GM12878 (cell line): ENCODE measurements around the gene FCRL6. TPM values are rescaled to one million over a fixed set of nuclear protein-coding genes. Genes with fewer than 3 reads are reported as not detected.

Experiments
- BCL11A ChIP-seq: IDR thresholded peaks from 2 replicates; pipeline ENCODE4 v1.6.1; 2011; ENCODE audit warnings: low read depth, low read length
- BRCA1 ChIP-seq: IDR thresholded peaks from 2 replicates; pipeline ENCODE4 v1.6.1; 2011; ENCODE audit warnings: low read depth, low read length, improper control_type of control experiment
- CBFB ChIP-seq: IDR thresholded peaks from 2 replicates; pipeline ENCODE4 v1.6.1; 2016; ENCODE audit warnings: antibody characterized with exemption, low read depth
- JUNB ChIP-seq: IDR thresholded peaks from 2 replicates; pipeline ENCODE4 v1.6.1; 2016; ENCODE audit warnings: antibody characterized with exemption, mild to moderate bottlenecking
- MTA2 ChIP-seq: fragments of 450-650 bp; IDR thresholded peaks from 2 replicates; pipeline ENCODE4 v1.6.1; 2016; ENCODE audit warnings: low read depth, mild to moderate bottlenecking, moderate library complexity
- MYB ChIP-seq: fragments of 150-350 bp; IDR thresholded peaks from 2 replicates; pipeline ENCODE4 v1.6.1; 2014; ENCODE audit warnings: mild to moderate bottlenecking, low read depth, low read length, borderline replicate concordance
- MYC ChIP-seq: IDR thresholded peaks from 2 replicates; pipeline ENCODE4 v1.6.1; 2011; ENCODE audit warnings: mild to moderate bottlenecking, low read length, moderate library complexity, inconsistent platforms; ENCODE audit not compliant: insufficient read depth, insufficient replicate concordance, insufficient read length, severe bottlenecking
- NFIC ChIP-seq: IDR thresholded peaks from 2 replicates; pipeline ENCODE4 v1.6.1; 2012; ENCODE audit warnings: low read depth, mild to moderate bottlenecking, inconsistent platforms, low read length, moderate library complexity
- NFXL1 ChIP-seq: fragments of 450-650 bp; IDR thresholded peaks from 2 replicates; pipeline ENCODE4 v1.6.1; 2017; ENCODE audit warnings: antibody characterized with exemption, mild to moderate bottlenecking, borderline replicate concordance
- PAX5 ChIP-seq: IDR thresholded peaks from 2 replicates; pipeline ENCODE4 v1.6.1; 2011; ENCODE audit warnings: low read depth, low read length, borderline replicate concordance
- RCOR1 ChIP-seq: conservative IDR thresholded peaks from 2 replicates; pipeline ENCODE4 v1.6.1; 2012; ENCODE audit warnings: low read depth, low read length, improper control_type of control experiment
- SIN3A ChIP-seq: IDR thresholded peaks from 2 replicates; pipeline ENCODE4 v1.6.1; 2012; ENCODE audit warnings: low read depth, low read length, improper control_type of control experiment
- SPI1 ChIP-seq: IDR thresholded peaks from 2 replicates; pipeline ENCODE4 v1.6.1; 2011; ENCODE audit warnings: low read depth, mild to moderate bottlenecking, low read length, moderate library complexity, borderline replicate concordance; ENCODE audit not compliant: insufficient read depth
- SUZ12 ChIP-seq: fragments of 200-600 bp; sonication (generic); IDR thresholded peaks from one replicate; pipeline ENCODE4 v1.6.1; 2018; ENCODE audit warnings: antibody characterized with exemption, mild to moderate bottlenecking; ENCODE audit not compliant: unreplicated experiment
- YBX1 ChIP-seq: fragments of 450-650 bp; IDR thresholded peaks from 2 replicates; pipeline ENCODE4 v1.6.1; 2016; ENCODE audit warnings: antibody characterized with exemption
- ZNF24 ChIP-seq: fragments of 450-650 bp; IDR thresholded peaks from 2 replicates; pipeline ENCODE4 v1.6.1; 2017; ENCODE audit warnings: antibody characterized with exemption, mild to moderate bottlenecking
- ZNF384 ChIP-seq: IDR thresholded peaks from 2 replicates; pipeline ENCODE4 v1.6.1; 2012; ENCODE audit warnings: low read depth, mild to moderate bottlenecking, low read length, improper control_type of control experiment, borderline replicate concordance
- polyA plus RNA-seq, 11 experiments: library from polyadenylated mRNA; depleted of rRNA in 4 of 11; unstranded in 6 of 11; stranded (reverse) in 5 of 11; fragments of >200 nt; fragmentation: Nextera tagmentation in 4 of 11; fragmentation: Illumina TruSeq in 1 of 11; extraction: Ambion mirVana in 4 of 11; extraction: Trizol in 1 of 11; gene quantifications; 1 replicate in 1 of 11; 2 replicates in 10 of 11; pipeline versions ENCODE4 v1.2.1 to v1.2.3, GENCODE V29; 2011 to 2016; ENCODE audit warnings: inconsistent platforms in 2 of 11, missing spikeins in 2 of 11, low read depth in 1 of 11
- total RNA-seq, 4 experiments: library from RNA; depleted of rRNA in 3 of 4; stranded (reverse); fragments of >200 nt in 3 of 4; fragmentation: Illumina TruSeq in 1 of 4; extraction: Trizol in 1 of 4; gene quantifications; 2 replicates each; pipeline versions ENCODE4 v1.2.1 to v1.2.3, GENCODE V29; 2013 to 2021
- TF ChIP-seq, protein P1 (sequence below): fragments of 450-650 bp; IDR thresholded peaks from 2 replicates; pipeline ENCODE4 v1.6.1; 2017; ENCODE audit warnings: mild to moderate bottlenecking, low read depth, inconsistent platforms; ENCODE audit not compliant: poor library complexity, severe bottlenecking
- TF ChIP-seq, protein P2 (sequence below): fragments of 450-650 bp; conservative IDR thresholded peaks from 2 replicates; pipeline ENCODE4 v1.6.1; 2017; ENCODE audit warnings: mild to moderate bottlenecking, moderate library complexity
- TF ChIP-seq, protein P3 (sequence below): fragments of 450-650 bp; IDR thresholded peaks from 2 replicates; pipeline ENCODE4 v1.6.1; 2016; ENCODE audit warnings: mild to moderate bottlenecking
- TF ChIP-seq, protein P4 (sequence below): fragments of 450-650 bp; IDR thresholded peaks from 2 replicates; pipeline ENCODE4 v1.6.1; 2017; ENCODE audit warnings: mild to moderate bottlenecking, moderate library complexity

Gene FCRL6
- total and polyA plus RNA-seq, 10 of the 15 experiments (the other 5 are each of a cell fraction or from before 2014, with no cell fraction given), result 0.04 to 0.16 (median 0.11) TPM; not detected in 7

DNA sequence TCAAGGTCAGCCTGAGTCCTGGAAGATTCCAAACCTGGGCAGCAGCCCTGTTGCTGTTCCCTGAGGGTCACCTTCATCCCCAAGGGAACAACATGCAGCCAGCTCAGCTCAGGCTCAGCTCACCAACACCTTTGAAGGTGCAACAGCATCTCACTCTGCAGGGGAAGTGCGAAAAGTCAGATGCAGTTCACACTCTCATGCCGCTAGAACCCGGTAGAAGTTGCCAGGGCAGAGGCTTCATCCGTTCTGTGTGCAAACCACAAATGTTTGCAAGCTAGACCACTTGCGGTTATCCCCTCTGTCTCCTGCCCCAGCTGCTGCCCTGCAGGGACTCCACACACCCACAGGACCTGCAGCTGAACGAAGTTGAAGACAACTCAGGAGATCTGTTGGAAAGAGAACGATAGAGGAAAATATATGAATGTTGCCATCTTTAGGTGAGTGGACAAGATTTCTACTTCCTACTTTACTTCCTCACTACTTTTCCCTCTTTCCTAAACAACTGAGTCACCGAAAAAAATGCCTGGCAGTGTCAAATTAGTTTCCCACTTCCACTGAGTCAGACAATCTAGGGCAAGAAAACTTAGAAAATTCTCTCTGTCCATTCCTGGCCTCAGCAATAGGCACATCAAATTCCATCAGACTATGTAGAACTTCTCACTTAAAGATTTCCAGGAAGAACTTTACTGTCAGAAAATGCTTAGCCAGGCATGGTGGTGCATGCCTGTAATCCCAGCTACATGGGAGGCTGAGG is 1.8 kb upstream of the FCRL6 start (continued):
- TF ChIP-seq, protein P1, sequence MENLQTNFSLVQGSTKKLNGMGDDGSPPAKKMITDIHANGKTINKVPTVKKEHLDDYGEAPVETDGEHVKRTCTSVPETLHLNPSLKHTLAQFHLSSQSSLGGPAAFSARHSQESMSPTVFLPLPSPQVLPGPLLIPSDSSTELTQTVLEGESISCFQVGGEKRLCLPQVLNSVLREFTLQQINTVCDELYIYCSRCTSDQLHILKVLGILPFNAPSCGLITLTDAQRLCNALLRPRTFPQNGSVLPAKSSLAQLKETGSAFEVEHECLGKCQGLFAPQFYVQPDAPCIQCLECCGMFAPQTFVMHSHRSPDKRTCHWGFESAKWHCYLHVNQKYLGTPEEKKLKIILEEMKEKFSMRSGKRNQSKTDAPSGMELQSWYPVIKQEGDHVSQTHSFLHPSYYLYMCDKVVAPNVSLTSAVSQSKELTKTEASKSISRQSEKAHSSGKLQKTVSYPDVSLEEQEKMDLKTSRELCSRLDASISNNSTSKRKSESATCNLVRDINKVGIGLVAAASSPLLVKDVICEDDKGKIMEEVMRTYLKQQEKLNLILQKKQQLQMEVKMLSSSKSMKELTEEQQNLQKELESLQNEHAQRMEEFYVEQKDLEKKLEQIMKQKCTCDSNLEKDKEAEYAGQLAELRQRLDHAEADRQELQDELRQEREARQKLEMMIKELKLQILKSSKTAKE, result no peak
- TF ChIP-seq MYB (no peak), YBX1 (no peak), MYC (no peak), CBFB (no peak), NFIC (no peak), RCOR1 (no peak), ZNF24 (no peak), SIN3A (no peak), BCL11A (no peak), ZNF384 (no peak), NFXL1 (no peak), SUZ12 (no peak), JUNB (no peak), SPI1 (peak; percentile 18; the same call in 1 of the 2 replicates), PAX5 (no peak), BRCA1 (no peak), MTA2 (peak; percentile 35; the same call in 1 of the 2 replicates)
- TF ChIP-seq, protein P2, sequence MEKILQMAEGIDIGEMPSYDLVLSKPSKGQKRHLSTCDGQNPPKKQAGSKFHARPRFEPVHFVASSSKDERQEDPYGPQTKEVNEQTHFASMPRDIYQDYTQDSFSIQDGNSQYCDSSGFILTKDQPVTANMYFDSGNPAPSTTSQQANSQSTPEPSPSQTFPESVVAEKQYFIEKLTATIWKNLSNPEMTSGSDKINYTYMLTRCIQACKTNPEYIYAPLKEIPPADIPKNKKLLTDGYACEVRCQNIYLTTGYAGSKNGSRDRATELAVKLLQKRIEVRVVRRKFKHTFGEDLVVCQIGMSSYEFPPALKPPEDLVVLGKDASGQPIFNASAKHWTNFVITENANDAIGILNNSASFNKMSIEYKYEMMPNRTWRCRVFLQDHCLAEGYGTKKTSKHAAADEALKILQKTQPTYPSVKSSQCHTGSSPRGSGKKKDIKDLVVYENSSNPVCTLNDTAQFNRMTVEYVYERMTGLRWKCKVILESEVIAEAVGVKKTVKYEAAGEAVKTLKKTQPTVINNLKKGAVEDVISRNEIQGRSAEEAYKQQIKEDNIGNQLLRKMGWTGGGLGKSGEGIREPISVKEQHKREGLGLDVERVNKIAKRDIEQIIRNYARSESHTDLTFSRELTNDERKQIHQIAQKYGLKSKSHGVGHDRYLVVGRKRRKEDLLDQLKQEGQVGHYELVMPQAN, result no peak
- TF ChIP-seq, protein P3, sequence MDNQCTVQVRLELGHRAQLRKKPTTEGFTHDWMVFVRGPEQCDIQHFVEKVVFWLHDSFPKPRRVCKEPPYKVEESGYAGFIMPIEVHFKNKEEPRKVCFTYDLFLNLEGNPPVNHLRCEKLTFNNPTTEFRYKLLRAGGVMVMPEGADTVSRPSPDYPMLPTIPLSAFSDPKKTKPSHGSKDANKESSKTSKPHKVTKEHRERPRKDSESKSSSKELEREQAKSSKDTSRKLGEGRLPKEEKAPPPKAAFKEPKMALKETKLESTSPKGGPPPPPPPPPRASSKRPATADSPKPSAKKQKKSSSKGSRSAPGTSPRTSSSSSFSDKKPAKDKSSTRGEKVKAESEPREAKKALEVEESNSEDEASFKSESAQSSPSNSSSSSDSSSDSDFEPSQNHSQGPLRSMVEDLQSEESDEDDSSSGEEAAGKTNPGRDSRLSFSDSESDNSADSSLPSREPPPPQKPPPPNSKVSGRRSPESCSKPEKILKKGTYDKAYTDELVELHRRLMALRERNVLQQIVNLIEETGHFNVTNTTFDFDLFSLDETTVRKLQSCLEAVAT, result 0 out of 2 replicates have a peak, but pooled peaks have one; percentile 54
- TF ChIP-seq, protein P4, sequence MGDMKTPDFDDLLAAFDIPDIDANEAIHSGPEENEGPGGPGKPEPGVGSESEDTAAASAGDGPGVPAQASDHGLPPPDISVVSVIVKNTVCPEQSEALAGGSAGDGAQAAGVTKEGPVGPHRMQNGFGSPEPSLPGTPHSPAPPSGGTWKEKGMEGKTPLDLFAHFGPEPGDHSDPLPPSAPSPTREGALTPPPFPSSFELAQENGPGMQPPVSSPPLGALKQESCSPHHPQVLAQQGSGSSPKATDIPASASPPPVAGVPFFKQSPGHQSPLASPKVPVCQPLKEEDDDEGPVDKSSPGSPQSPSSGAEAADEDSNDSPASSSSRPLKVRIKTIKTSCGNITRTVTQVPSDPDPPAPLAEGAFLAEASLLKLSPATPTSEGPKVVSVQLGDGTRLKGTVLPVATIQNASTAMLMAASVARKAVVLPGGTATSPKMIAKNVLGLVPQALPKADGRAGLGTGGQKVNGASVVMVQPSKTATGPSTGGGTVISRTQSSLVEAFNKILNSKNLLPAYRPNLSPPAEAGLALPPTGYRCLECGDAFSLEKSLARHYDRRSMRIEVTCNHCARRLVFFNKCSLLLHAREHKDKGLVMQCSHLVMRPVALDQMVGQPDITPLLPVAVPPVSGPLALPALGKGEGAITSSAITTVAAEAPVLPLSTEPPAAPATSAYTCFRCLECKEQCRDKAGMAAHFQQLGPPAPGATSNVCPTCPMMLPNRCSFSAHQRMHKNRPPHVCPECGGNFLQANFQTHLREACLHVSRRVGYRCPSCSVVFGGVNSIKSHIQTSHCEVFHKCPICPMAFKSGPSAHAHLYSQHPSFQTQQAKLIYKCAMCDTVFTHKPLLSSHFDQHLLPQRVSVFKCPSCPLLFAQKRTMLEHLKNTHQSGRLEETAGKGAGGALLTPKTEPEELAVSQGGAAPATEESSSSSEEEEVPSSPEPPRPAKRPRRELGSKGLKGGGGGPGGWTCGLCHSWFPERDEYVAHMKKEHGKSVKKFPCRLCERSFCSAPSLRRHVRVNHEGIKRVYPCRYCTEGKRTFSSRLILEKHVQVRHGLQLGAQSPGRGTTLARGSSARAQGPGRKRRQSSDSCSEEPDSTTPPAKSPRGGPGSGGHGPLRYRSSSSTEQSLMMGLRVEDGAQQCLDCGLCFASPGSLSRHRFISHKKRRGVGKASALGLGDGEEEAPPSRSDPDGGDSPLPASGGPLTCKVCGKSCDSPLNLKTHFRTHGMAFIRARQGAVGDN, result no peak
